Middle frontal gyrus (tissue), 1 donor: ENCODE results near the gene NUDT9.
"Not testable (repeated sequence)": the region's sequence is repeated elsewhere in the genome, so short reads cannot be mapped to it uniquely, and the experiment has no call there.

Experiments
- DNase-seq: peaks from one replicate; pipeline ENCODE4 v3.0.0-alpha.2; 2015; ENCODE audit warnings: low spot score; ENCODE audit errors: extremely low spot score

Gene NUDT9

GRCh38 chr4:87409420-87409939 lies 12.9 kb upstream of the NUDT9 start:
- no peak for DNase-seq

- no peak for DNase-seq
Observed at GRCh38 chr4:87410157-87410556, 12.2 kb upstream of the NUDT9 start.

GRCh38 chr4:87410679-87411078 lies 11.7 kb upstream of the NUDT9 start:
- no peak for DNase-seq

- DNase-seq: no peak
Observed at GRCh38 chr4:87414816-87415215, 7.6 kb upstream of the NUDT9 start.

- DNase-seq: no peak
Observed at GRCh38 chr4:87416965-87417364, 5.4 kb upstream of the NUDT9 start.

- DNase-seq: not testable (repeated sequence)
Observed at GRCh38 chr4:87418410-87418809, 4.0 kb upstream of the NUDT9 start.

- no peak for DNase-seq
Observed at GRCh38 chr4:87419578-87420249, 2.7 kb upstream of the NUDT9 start.

- DNase-seq: no peak
Observed at GRCh38 chr4:87420276-87420830, 2.0 kb upstream of the NUDT9 start.

GRCh38 chr4:87423317-87424098 lies 1.1 kb downstream of the NUDT9 start:
- no peak for DNase-seq

- not testable (repeated sequence) for DNase-seq
Observed at GRCh38 chr4:87424099-87424543, 1.7 kb downstream of the NUDT9 start.

GRCh38 chr4:87425711-87426110 lies 3.3 kb downstream of the NUDT9 start:
- DNase-seq: no peak

- DNase-seq: no peak
Observed at GRCh38 chr4:87426865-87427517, 4.6 kb downstream of the NUDT9 start.

GRCh38 chr4:87427518-87427868 lies 5.1 kb downstream of the NUDT9 start:
- DNase-seq: no peak

GRCh38 chr4:87428979-87429378 lies 6.6 kb downstream of the NUDT9 start:
- DNase-seq: no peak

GRCh38 chr4:87430038-87430437 lies 7.7 kb downstream of the NUDT9 start:
- DNase-seq: no peak

- DNase-seq: no peak
Observed at GRCh38 chr4:87433342-87433741, 11.0 kb downstream of the NUDT9 start.

- DNase-seq: no peak
Observed at GRCh38 chr4:87442889-87443288, 20.5 kb downstream of the NUDT9 start.

- DNase-seq: no peak
Observed at GRCh38 chr4:87444741-87445140, 22.4 kb downstream of the NUDT9 start.

- DNase-seq: no peak
Observed at GRCh38 chr4:87445964-87446363, 23.6 kb downstream of the NUDT9 start.

GRCh38 chr4:87446375-87446774 lies 24.0 kb downstream of the NUDT9 start:
- not testable (repeated sequence) for DNase-seq

GRCh38 chr4:87451537-87451936 lies 29.2 kb downstream of the NUDT9 start:
- DNase-seq: no peak

GRCh38 chr4:87458913-87459312 lies 36.5 kb downstream of the NUDT9 start:
- DNase-seq: no peak
